Lung (tissue), 12 donors: ENCODE measurements around the gene HCST. TPM values are rescaled to one million over a fixed set of nuclear protein-coding genes. Genes with fewer than 3 reads are reported as not detected.

Experiments
- ATAC-seq: fragments of 200-7000 bp; cut with Tn5 transposase; one replicate; pipeline ENCODE4 v1.9.1; 2020; ENCODE audit warnings: moderate number of reproducible peaks; ENCODE audit not compliant: insufficient read depth, low FRiP score
- DNase-seq, 3 donors: peaks; one replicate each; pipeline ENCODE4 v3.0.0-alpha.2; 2013 to 2017
- H3K27ac ChIP-seq, 2 donors: one replicate each; pipeline ENCODE4 v1.5.1; 2013; ENCODE audit warnings: mild to moderate bottlenecking in 2 of 2, moderate library complexity in 2 of 2, control low read depth in 1 of 2, inconsistent platforms in 1 of 2, low read depth in 1 of 2, low read length in 1 of 2
- H3K27me3 ChIP-seq, 3 donors: one replicate each; pipeline ENCODE4 v1.5.1; 2013; ENCODE audit warnings: low read length in 2 of 3; ENCODE audit not compliant: control insufficient read depth in 3 of 3, insufficient read depth in 3 of 3
- H3K36me3 ChIP-seq, 4 donors: one replicate each; pipeline ENCODE4 v1.5.1; 2013; ENCODE audit warnings: low read length in 4 of 4, mild to moderate bottlenecking in 1 of 4, moderate library complexity in 1 of 4; ENCODE audit not compliant: control insufficient read depth in 4 of 4, insufficient read depth in 4 of 4
- H3K4me1 ChIP-seq, 5 donors: one replicate each; pipeline ENCODE4 v1.5.1; 2013; ENCODE audit warnings: low read length in 5 of 5, mild to moderate bottlenecking in 2 of 5, moderate library complexity in 1 of 5; ENCODE audit not compliant: control insufficient read depth in 5 of 5, insufficient read depth in 5 of 5
- H3K4me3 ChIP-seq: one replicate; pipeline ENCODE4 v1.5.1; 2013; ENCODE audit warnings: mild to moderate bottlenecking, control low read depth, moderate library complexity
- H3K9ac ChIP-seq, 2 donors: one replicate each; pipeline ENCODE4 v1.5.1; 2013; ENCODE audit warnings: low read length in 2 of 2, control low read depth in 1 of 2; ENCODE audit not compliant: insufficient read depth in 1 of 2
- H3K9me3 ChIP-seq, 4 donors: one replicate each; pipeline ENCODE4 v1.5.1; 2013; ENCODE audit warnings: low read length in 3 of 4, mild to moderate bottlenecking in 1 of 4, moderate library complexity in 1 of 4; ENCODE audit not compliant: control insufficient read depth in 4 of 4, insufficient read depth in 3 of 4
- CTCF ChIP-seq: IDR thresholded peaks from 2 replicates; pipeline ENCODE4 v1.5.1; 2012; ENCODE audit warnings: mild to moderate bottlenecking; ENCODE audit errors: control extremely low read depth, extremely low read depth
- whole genome bisulfite sequencing, 2 donors: extraction: QIAGEN DNeasy Blood & Tissue Kit; methylation state at CpG; one replicate each; pipeline ENCODE4 v1.1.7; 2013; 5-methylcytosine and 5-hydroxymethylcytosine counted together
- polyA plus RNA-seq, 2 donors: library from polyadenylated mRNA; stranded (reverse); fragments of 200-250 nt; gene quantifications; one replicate each; pipeline ENCODE4 v1.2.1, GENCODE V29; 2013
- total RNA-seq, 2 donors: library from RNA; depleted of rRNA in 1 of 2; stranded (reverse); fragments of >200 nt in 1 of 2; gene quantifications; one replicate each; pipeline ENCODE4 v1.2.1, GENCODE V29; 2014 to 2021
- donor health status: control.
- donor health status: control.
- donor health status: Bipolar disorder and iron deficiency.
- donor health status: healthy.
- donor health status: DM: yes; HTN: yes; CAD: no.

Gene HCST
- total and polyA plus RNA-seq, 4 donors, result 5.4 to 118 (median 61.2) TPM

- no peak for TF ChIP-seq CTCF
- 83% methylated on average over 9 of the region's 9 CpGs for WGBS, 2 donors
- Histone ChIP-seq H3K36me3 (peaks cover 0 to 34% (median 7%) of the 10 kb centered on the region in 4 donors), H3K27ac (no peak overlapping the region), H3K4me1 (peaks cover 0 to 4% (median 0%) of the 10 kb centered on the region in 5 donors), H3K4me3 (no peak overlapping the region), H3K27me3 (no peaks in the 10 kb centered on the region), H3K9ac (no peak overlapping the region), H3K9me3 (no peaks in the 10 kb centered on the region)
- ATAC-seq (no peak), DNase-seq (no peak)
Measured at GRCh38 chr19:35943321-35944301, 41.3 kb downstream of the HCST start.

GRCh38 chr19:35944556-35944955 is 42.2 kb downstream of the HCST start:
- Histone ChIP-seq H3K27me3 (no peaks in the 10 kb centered on the region), H3K9me3 (no peaks in the 10 kb centered on the region), H3K36me3 (peaks cover 0 to 28% (median 5%) of the 10 kb centered on the region in 4 donors), H3K27ac (no peak overlapping the region), H3K9ac (no peak overlapping the region), H3K4me1 (peaks cover 0 to 3% (median 0%) of the 10 kb centered on the region in 5 donors), H3K4me3 (no peak overlapping the region)
- TF ChIP-seq CTCF, result no peak
- DNase-seq (no peak), ATAC-seq (no peak)
- 86% methylated on average over 52 of the region's 52 CpGs for WGBS, 2 donors

GRCh38 chr19:35945121-35945790 is 42.9 kb downstream of the HCST start:
- H3K27ac ChIP-seq, result no peak overlapping the region
- 94 to 97% methylated on average over 11 of the region's 11 CpGs for WGBS, 2 donors
- H3K36me3 ChIP-seq, result peaks cover 0 to 21% (median 4%) of the 10 kb centered on the region in 4 donors
- no peaks in the 10 kb centered on the region for H3K9me3 ChIP-seq
- H3K4me3 ChIP-seq, result no peak overlapping the region
- TF ChIP-seq CTCF, result no peak
- ATAC-seq (no peak), DNase-seq (no peak)
- peaks cover 0 to 3% (median 0%) of the 10 kb centered on the region in 5 donors for H3K4me1 ChIP-seq
- H3K9ac ChIP-seq, result no peak overlapping the region
- H3K27me3 ChIP-seq, result no peaks in the 10 kb centered on the region
